ENCODE measurements around the gene ZNF816. TPM values are rescaled to one million over a fixed set of nuclear protein-coding genes. Genes with fewer than 3 reads are reported as not detected.
"Not testable (repeated sequence)": the region's sequence is repeated elsewhere in the genome, so short reads cannot be mapped to it uniquely, and the experiment has no call there.

Gene ZNF816
- total RNA-seq, 1 donor from 2014 or later = 9.8 TPM

DNA sequence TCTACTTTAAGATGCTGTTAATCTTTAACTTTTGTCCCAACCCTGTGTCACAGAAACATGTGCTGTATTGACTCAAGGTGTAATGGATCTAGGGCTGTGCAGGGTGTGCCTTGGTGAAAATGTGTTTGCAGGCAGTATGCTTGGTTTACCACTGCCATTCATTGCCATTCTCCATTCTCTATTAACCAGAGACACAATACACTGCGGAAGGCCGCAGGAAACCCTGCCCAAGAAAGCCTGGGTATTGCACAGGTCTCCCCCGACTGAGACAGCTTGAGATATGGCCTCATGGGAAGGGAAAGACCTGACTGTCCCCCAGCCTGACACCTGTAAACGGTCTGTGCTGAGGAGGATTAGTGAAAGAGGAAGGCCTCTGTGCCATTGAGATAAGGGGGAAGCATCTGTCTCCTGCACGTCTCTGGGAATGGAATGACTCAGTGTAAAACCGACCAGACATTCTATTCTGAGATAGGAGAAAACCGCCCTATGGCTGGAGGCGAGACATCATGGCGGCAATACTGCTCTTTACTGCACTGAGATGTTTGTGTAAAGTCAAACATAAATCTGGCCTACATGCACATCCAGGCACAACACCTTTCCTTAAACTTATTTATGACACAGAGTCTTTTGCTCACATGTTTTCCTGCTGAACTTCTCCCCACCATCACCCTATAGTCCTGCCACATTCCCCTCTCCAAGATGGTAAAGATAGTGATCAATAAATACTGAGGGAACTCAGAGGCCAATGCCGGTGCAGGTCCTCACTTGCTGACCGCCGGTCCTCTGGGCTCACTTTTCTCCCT lies 26.3 kb downstream of the ZNF816 start:
- intact Hi-C loops (cut with DNase I) = no loop called here
- TF ChIP-seq, protein P1, sequence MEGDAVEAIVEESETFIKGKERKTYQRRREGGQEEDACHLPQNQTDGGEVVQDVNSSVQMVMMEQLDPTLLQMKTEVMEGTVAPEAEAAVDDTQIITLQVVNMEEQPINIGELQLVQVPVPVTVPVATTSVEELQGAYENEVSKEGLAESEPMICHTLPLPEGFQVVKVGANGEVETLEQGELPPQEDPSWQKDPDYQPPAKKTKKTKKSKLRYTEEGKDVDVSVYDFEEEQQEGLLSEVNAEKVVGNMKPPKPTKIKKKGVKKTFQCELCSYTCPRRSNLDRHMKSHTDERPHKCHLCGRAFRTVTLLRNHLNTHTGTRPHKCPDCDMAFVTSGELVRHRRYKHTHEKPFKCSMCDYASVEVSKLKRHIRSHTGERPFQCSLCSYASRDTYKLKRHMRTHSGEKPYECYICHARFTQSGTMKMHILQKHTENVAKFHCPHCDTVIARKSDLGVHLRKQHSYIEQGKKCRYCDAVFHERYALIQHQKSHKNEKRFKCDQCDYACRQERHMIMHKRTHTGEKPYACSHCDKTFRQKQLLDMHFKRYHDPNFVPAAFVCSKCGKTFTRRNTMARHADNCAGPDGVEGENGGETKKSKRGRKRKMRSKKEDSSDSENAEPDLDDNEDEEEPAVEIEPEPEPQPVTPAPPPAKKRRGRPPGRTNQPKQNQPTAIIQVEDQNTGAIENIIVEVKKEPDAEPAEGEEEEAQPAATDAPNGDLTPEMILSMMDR (IDR thresholded peaks at IDR 0.05) = no peak
- peak overlapping the region; percentile 58 for H3K27ac ChIP-seq
- no peaks in the 10 kb centered on the region for H3K36me3 ChIP-seq
- no peak overlapping the region for H3K4me3 ChIP-seq
- H3K4me1 ChIP-seq = peaks cover 4% of the 10 kb centered on the region
- DNase-seq (no peak), ATAC-seq (peak; percentile 69)
- no peaks in the 10 kb centered on the region for H3K27me3 ChIP-seq
- H3K9me3 ChIP-seq = no peaks in the 10 kb centered on the region

DNA sequence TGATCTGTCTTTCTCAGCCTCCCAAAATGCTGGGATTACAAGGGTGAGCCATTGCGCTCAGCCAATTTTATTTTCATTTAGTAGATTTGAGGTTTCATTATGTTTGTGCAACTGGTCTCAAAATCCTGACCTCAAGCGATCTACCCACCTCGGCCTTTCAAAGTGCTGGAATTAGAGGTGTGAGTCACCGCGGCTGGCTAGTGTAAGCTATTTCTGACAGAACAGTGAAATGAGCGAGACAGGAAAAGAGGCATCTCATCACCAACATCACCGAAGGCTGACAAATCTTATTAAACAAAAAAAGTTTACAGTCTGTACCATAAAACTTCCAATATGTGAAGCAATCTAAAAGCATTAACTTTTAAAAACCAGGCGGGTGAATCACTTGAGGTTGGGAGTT lies 27.2 kb downstream of the ZNF816 start:
- Histone ChIP-seq H3K27ac (peak overlapping the region; percentile 58), H3K36me3 (no peaks in the 10 kb centered on the region), H3K4me3 (no peak overlapping the region), H3K27me3 (no peaks in the 10 kb centered on the region), H3K4me1 (peaks cover 4% of the 10 kb centered on the region), H3K9me3 (no peaks in the 10 kb centered on the region)
- ATAC-seq (no peak), DNase-seq (no peak)
- TF ChIP-seq, protein P1 (IDR thresholded peaks at IDR 0.05) = no peak
- intact Hi-C loops (cut with DNase I) = no loop called here

DNA sequence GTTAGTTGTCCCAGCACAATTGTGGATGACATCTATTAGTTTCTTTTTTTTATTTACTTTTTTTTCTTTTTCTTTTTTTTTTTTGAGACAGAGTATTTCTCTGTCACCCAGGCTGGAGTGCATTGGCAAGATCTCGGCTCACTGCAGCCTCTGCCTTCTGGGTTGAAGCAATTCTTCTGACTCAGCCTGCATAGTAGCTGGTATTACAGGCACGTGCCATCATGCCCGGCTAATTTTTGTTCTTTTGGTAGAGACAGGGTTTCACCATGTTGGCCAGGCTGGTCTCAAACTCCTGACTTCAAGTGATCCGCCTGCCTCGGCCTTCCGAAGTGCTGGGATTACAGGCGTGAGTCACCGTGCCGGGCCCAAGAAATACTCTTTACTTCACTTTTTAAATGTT lies 38.0 kb downstream of the ZNF816 start:
- intact Hi-C loops (cut with DNase I); H3K9me3 ChIP-seq; H3K4me3 ChIP-seq; DNase-seq; ATAC-seq; H3K4me1 ChIP-seq; H3K27me3 ChIP-seq: not testable (repeated sequence)
- Histone ChIP-seq H3K27ac (peak overlapping the region; percentile 91), H3K36me3 (peaks cover 19% of the 10 kb centered on the region)

DNA sequence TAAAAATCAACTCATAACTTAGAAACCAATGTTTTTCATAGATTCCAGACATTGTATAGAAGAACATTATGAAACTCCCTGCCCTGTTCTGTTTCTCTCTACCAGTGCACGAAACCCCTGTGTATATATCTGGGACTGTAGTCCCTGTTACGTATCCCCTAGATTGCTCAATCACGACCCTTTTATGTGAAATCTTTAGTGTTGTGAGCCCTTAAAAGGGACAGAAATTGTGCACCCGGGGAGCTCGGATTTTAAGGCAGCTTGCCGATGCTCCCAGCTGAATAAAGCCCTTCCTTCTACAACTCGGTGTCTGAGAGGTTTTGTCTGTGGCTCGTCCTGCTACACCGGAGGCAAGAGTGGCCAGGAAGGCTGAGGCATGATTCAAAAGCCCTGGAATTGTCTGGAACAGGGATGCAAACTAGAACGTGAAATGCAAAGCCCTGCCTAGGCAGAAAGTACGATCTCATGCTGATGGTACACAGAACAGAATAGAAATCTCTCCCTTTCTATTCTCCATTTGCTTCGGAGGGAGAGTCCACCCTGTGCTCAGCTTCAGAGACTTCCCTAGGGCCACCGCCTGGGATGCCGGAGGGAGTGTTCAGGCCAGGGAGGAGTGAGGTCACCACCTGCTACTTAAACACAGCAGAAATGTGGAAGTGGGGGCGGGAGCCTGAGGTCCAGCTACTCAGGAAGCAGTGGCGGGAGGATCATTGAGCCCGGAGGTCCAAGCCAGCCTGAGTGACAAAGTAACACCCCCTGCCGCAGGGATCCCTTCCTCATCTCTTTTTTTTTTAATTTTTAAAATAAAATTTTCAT lies 38.7 kb downstream of the ZNF816 start:
- H3K9me3 ChIP-seq = no peaks in the 10 kb centered on the region
- intact Hi-C loops (cut with DNase I) = no loop called here
- peak; percentile 87 for DNase-seq

DNA sequence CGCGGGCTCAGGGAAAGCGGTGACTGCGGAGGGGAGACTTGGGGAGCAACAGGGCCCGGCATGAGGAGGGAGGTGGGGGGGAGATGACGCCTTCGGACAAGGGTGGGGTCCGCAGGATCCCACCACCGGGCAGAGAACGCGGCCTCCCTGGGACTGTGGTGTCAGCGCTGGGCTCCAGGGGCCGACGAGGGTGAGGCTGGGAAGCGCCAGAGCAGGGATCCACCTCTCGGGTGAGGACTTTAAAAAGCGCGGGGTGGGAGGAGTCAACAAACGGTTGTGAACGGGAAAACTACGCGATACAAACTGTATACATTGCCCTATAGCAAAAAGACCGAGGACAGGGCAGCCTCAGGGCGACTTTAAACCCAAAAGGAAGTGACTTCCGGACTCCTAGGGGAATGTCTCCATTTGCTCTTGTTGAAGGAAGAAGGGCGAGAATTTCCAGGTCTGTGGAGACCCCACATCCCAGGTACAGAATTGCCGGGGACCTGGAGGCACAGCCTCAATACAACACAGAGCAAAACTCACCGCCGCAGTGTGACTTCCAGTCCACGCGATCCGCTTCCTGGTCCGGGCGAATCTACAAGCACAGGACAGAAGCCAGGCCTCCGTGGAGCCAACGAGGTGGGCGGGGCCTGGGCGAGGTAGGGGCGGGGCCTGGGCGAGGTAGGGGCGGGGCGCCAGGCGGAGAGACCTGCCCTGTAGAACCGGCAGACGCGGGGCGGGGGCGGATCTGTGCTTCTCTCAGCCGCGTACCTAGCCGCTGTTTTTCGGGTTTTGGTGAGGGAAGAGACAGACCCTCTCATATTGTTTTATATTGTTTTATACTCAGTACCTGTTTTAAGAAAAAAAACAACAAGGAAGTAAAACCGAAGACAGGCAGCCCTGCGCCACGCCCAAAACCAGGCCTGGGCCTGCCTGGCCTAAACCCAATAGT lies 39.6 kb downstream of the ZNF816 start, which contains the start of gene ZNF888:
TSS of gene ZNF888 (minus strand) at position 588 of the 937 bp plus-strand sequence. CDS start 5,555 bp downstream, outside the sequence.
- intact Hi-C loops (cut with DNase I) = no loop called here

More for the DNA sequence above, 38.7 kb downstream of the ZNF816 start:
- TF ChIP-seq, protein P1 (IDR thresholded peaks at IDR 0.05) = no peak
- Histone ChIP-seq H3K4me3 (peak overlapping the region; percentile 83), H3K36me3 (peaks cover 13% of the 10 kb centered on the region), H3K27me3 (no peaks in the 10 kb centered on the region), H3K27ac (peak overlapping the region; percentile 91), H3K4me1 (peaks cover 7% of the 10 kb centered on the region)
- peak; percentile 83 for ATAC-seq

More for the DNA sequence above, 39.6 kb downstream of the ZNF816 start, which contains the start of gene ZNF888:
- TF ChIP-seq, protein P1 (IDR thresholded peaks at IDR 0.05) = no peak
- H3K4me1 ChIP-seq = peaks cover 7% of the 10 kb centered on the region
- peak; percentile 96 for DNase-seq
- peak within 1 kb of the TSS; percentile 91 for H3K27ac ChIP-seq
- peaks cover 4% of the 10 kb centered on the region for H3K36me3 ChIP-seq
- peak; percentile 99 for ATAC-seq
- H3K27me3 ChIP-seq = no peaks in the 10 kb centered on the region
- H3K4me3 ChIP-seq = peak within 1 kb of the TSS; percentile 83
- no peaks in the 10 kb centered on the region for H3K9me3 ChIP-seq

Data from upper lobe of right lung (tissue), 1 donor.